ENCODE results near the gene SALL4.

GRCh38 chr20:51769976-51770615 lies 32.2 kb downstream of the SALL4 start:
- TF ChIP-seq POLR2A (IDR thresholded peaks at IDR 0.05) (no peak), CTCF (IDR thresholded peaks at IDR 0.05) (no peak)
